OCI-LY1 (cell line): ENCODE results near the gene SLC22A1.
"Not testable (repeated sequence)": the region's sequence is repeated elsewhere in the genome, so short reads cannot be mapped to it uniquely, and the experiment has no call there.

Source experiments
- H2AFZ ChIP-seq: fragments of 200-600 bp; sonication (generic), shearing (Covaris generic); 2 replicates; pipeline ENCODE4 v1.6.0; 2014; ENCODE audit warnings: antibody characterized with exemption, mild to moderate bottlenecking, low read length
- H3F3A ChIP-seq: fragments of 200-600 bp; sonication (generic), shearing (Covaris generic); 2 replicates; pipeline ENCODE4 v1.6.0; 2014; ENCODE audit warnings: mild to moderate bottlenecking, antibody characterized with exemption, low read length, moderate library complexity; ENCODE audit not compliant: insufficient read depth
- H3K27ac ChIP-seq: fragments of 200-600 bp; sonication (generic); 2 replicates; pipeline ENCODE4 v1.5.1; 2014; ENCODE audit warnings: low read length, mixed run types, mild to moderate bottlenecking, low read depth; ENCODE audit not compliant: poor library complexity, severe bottlenecking
- H3K27me3 ChIP-seq: fragments of 200-600 bp; sonication (generic); 2 replicates; pipeline ENCODE4 v1.6.0; 2014; ENCODE audit warnings: antibody characterized with exemption, mild to moderate bottlenecking, low read length, moderate library complexity; ENCODE audit not compliant: insufficient read depth
- H3K36me3 ChIP-seq: fragments of 200-600 bp; sonication (generic); 2 replicates; pipeline ENCODE4 v1.6.1; 2014; ENCODE audit warnings: mild to moderate bottlenecking, antibody characterized with exemption, low read length, moderate library complexity, mixed read lengths; ENCODE audit not compliant: insufficient read depth
- H3K4me1 ChIP-seq: fragments of 200-600 bp; sonication (generic); 2 replicates; pipeline ENCODE4 v1.5.1; 2014; ENCODE audit warnings: mild to moderate bottlenecking, low read length, moderate library complexity; ENCODE audit not compliant: insufficient read depth, severe bottlenecking
- H3K4me2 ChIP-seq: fragments of 200-600 bp; sonication (generic), shearing (Covaris generic); 2 replicates; pipeline ENCODE4 v1.6.1; 2014; ENCODE audit warnings: low read length
- H3K4me3 ChIP-seq: fragments of 200-600 bp; sonication (generic); 2 replicates; pipeline ENCODE4 v1.5.1; 2014; ENCODE audit warnings: low read length, low read depth, mild to moderate bottlenecking, mixed read lengths; ENCODE audit not compliant: poor library complexity, severe bottlenecking
- H3K79me2 ChIP-seq: fragments of 200-600 bp; shearing (Covaris generic); 2 replicates; pipeline ENCODE4 v1.6.1; 2016; ENCODE audit warnings: mixed run types, low read length, mixed read lengths; ENCODE audit not compliant: insufficient read depth
- H3K9ac ChIP-seq: fragments of 200-600 bp; sonication (generic), shearing (Covaris generic); 2 replicates; pipeline ENCODE4 v1.6.1; 2014; ENCODE audit warnings: mild to moderate bottlenecking, low read length, mixed read lengths
- H3K9me2 ChIP-seq: fragments of 200-600 bp; sonication (generic), shearing (Covaris generic); 2 replicates; pipeline ENCODE4 v1.6.1; 2014; ENCODE audit warnings: low read depth, mild to moderate bottlenecking, low read length, mixed read lengths
- H3K9me3 ChIP-seq: fragments of 200-600 bp; shearing (Covaris generic); 2 replicates; pipeline ENCODE4 v1.6.1; 2014; ENCODE audit warnings: low read length, mixed read lengths
- H4K20me1 ChIP-seq: fragments of 200-600 bp; sonication (generic), shearing (Covaris generic); 2 replicates; pipeline ENCODE4 v1.6.0; 2016; ENCODE audit warnings: mild to moderate bottlenecking, low read length; ENCODE audit not compliant: insufficient read depth
- CTCF ChIP-seq: fragments of 200-600 bp; sonication (generic), shearing (Covaris generic); IDR thresholded peaks from 2 replicates; pipeline ENCODE4 v1.5.1; 2017; ENCODE audit warnings: mild to moderate bottlenecking, antibody characterized with exemption, low read length, moderate library complexity, mixed read lengths
- EZH2 ChIP-seq: fragments of 200-600 bp; sonication (generic), shearing (Covaris generic); IDR thresholded peaks from 2 replicates; pipeline ENCODE4 v1.8.0; 2017; ENCODE audit warnings: borderline replicate concordance, mixed run types, mild to moderate bottlenecking, antibody characterized with exemption, low read length, moderate library complexity, mixed read lengths

Gene SLC22A1

GRCh38 chr6:160089534-160089897 is 32.1 kb upstream of the SLC22A1 start:
- Histone ChIP-seq H3K27ac (no peak overlapping the region), H2AFZ (no peak overlapping the region), H3K4me1 (no peaks in the 10 kb centered on the region), H3K4me3 (no peak overlapping the region), H3K9me2 (no peaks in the 10 kb centered on the region), H3K27me3 (no peaks in the 10 kb centered on the region), H3K36me3 (peaks cover 63% of the 10 kb centered on the region), H3K9ac (no peak overlapping the region), H3F3A (no peaks in the 10 kb centered on the region), H3K9me3 (no peaks in the 10 kb centered on the region), H4K20me1 (no peaks in the 10 kb centered on the region), H3K4me2 (no peak overlapping the region), H3K79me2 (no peaks in the 10 kb centered on the region)
- TF ChIP-seq EZH2 (no peak), CTCF (no peak)

- H3K9ac ChIP-seq, H4K20me1 ChIP-seq, H3K9me2 ChIP-seq, H3F3A ChIP-seq, H3K9me3 ChIP-seq, H3K27me3 ChIP-seq, H3K4me3 ChIP-seq, H3K4me2 ChIP-seq, H3K4me1 ChIP-seq, H3K79me2 ChIP-seq, H3K27ac ChIP-seq, H2AFZ ChIP-seq: not testable (repeated sequence)
- peaks cover 51% of the 10 kb centered on the region for H3K36me3 ChIP-seq
Observed at GRCh38 chr6:160090442-160091239, 31.0 kb upstream of the SLC22A1 start.

- not testable (repeated sequence) for H3K4me2 ChIP-seq, H3K79me2 ChIP-seq, H3K9me3 ChIP-seq, H2AFZ ChIP-seq, H3K27ac ChIP-seq, H3F3A ChIP-seq, H3K9ac ChIP-seq, H3K4me1 ChIP-seq, H3K9me2 ChIP-seq, H4K20me1 ChIP-seq, H3K27me3 ChIP-seq, H3K4me3 ChIP-seq
- peaks cover 50% of the 10 kb centered on the region for H3K36me3 ChIP-seq
Observed at GRCh38 chr6:160092176-160092575, 29.4 kb upstream of the SLC22A1 start.

GRCh38 chr6:160092602-160093001 is 29.0 kb upstream of the SLC22A1 start:
- no peak overlapping the region for H3K27ac ChIP-seq
- H3K79me2 ChIP-seq = no peaks in the 10 kb centered on the region
- H3K9me3 ChIP-seq = no peaks in the 10 kb centered on the region
- no peaks in the 10 kb centered on the region for H3K27me3 ChIP-seq
- TF ChIP-seq CTCF (no peak), EZH2 (no peak)
- H2AFZ ChIP-seq = no peak overlapping the region
- no peak overlapping the region for H3K4me3 ChIP-seq
- no peak overlapping the region for H3K9ac ChIP-seq
- no peaks in the 10 kb centered on the region for H3K9me2 ChIP-seq
- H3K4me1 ChIP-seq = no peaks in the 10 kb centered on the region
- H3F3A ChIP-seq = no peaks in the 10 kb centered on the region
- H3K36me3 ChIP-seq = peaks cover 50% of the 10 kb centered on the region
- no peaks in the 10 kb centered on the region for H4K20me1 ChIP-seq
- H3K4me2 ChIP-seq = no peak overlapping the region
